H1 (cell line): ENCODE results near the gene TXNL4B. TPM values are rescaled to one million over a fixed set of nuclear protein-coding genes. Genes with fewer than 3 reads are reported as not detected.

ENCODE experiments used
- ASH2L ChIP-seq: fragments of 200-600, 300-600 bp; sonication (generic); IDR thresholded peaks from one replicate; pipeline ENCODE4 v1.7.1; 2017; ENCODE audit warnings: low read length
- BACH1 ChIP-seq: IDR thresholded peaks from 2 replicates; pipeline ENCODE4 v1.6.1; 2012; ENCODE audit warnings: low read length, improper control_type of control experiment
- BCL11A ChIP-seq, 2 experiments: IDR thresholded peaks; one replicate each; pipeline ENCODE4 v1.6.1; 2011; ENCODE audit warnings: low read depth in 2 of 2, low read length in 2 of 2, mild to moderate bottlenecking in 2 of 2
- BRCA1 ChIP-seq: IDR thresholded peaks from 2 replicates; pipeline ENCODE4 v1.6.1; 2012; ENCODE audit warnings: low read depth, low read length, improper control_type of control experiment
- CHD2 ChIP-seq: IDR thresholded peaks from 2 replicates; pipeline ENCODE4 v1.6.1; 2012; ENCODE audit warnings: low read length, improper control_type of control experiment
- E2F6 ChIP-seq: IDR thresholded peaks from 2 replicates; pipeline ENCODE4 v1.6.1; 2012; ENCODE audit warnings: inconsistent platforms
- EGR1 ChIP-seq: IDR thresholded peaks from 2 replicates; pipeline ENCODE4 v1.6.1; 2011; ENCODE audit warnings: low read depth, low read length, borderline replicate concordance
- FOSL1 ChIP-seq: IDR thresholded peaks from 2 replicates; pipeline ENCODE4 v1.6.1; 2011; ENCODE audit warnings: mild to moderate bottlenecking, low read depth, low read length, moderate library complexity; ENCODE audit not compliant: insufficient read depth
- JUND ChIP-seq: IDR thresholded peaks from 2 replicates; pipeline ENCODE4 v1.6.1; 2011; ENCODE audit warnings: mild to moderate bottlenecking, improper control_type of control experiment, low read length
- KDM4A ChIP-seq: IDR thresholded peaks from one replicate; pipeline ENCODE4 v1.7.1; 2012; ENCODE audit warnings: low read depth, mild to moderate bottlenecking, moderate library complexity, low read length, inconsistent platforms; ENCODE audit not compliant: severe bottlenecking
- MAX ChIP-seq: IDR thresholded peaks from 2 replicates; pipeline ENCODE4 v1.6.1; 2012; ENCODE audit warnings: inconsistent platforms
- PHF8 ChIP-seq: fragments of 200-600 bp; sonication (generic); conservative IDR thresholded peaks from 2 replicates; pipeline ENCODE4 v1.7.1; 2012; ENCODE audit warnings: low read depth, mild to moderate bottlenecking, inconsistent platforms, low read length, moderate library complexity
- POLR2A ChIP-seq, 2 experiments: IDR thresholded peaks; 1 replicate in 1 of 2; 2 replicates in 1 of 2; pipeline ENCODE4 v1.6.1; 2011; ENCODE audit warnings: low read depth in 2 of 2, low read length in 2 of 2, mild to moderate bottlenecking in 2 of 2; ENCODE audit errors: control extremely low read depth in 1 of 2
- RBBP5 ChIP-seq: IDR thresholded peaks from 2 replicates; pipeline ENCODE4 v1.7.1; 2012; ENCODE audit warnings: low read depth, mild to moderate bottlenecking, inconsistent platforms, low read length, moderate library complexity, borderline replicate concordance
- RFX5 ChIP-seq: IDR thresholded peaks from 2 replicates; pipeline ENCODE4 v1.6.1; 2011; ENCODE audit warnings: low read depth, low read length, improper control_type of control experiment, borderline replicate concordance
- RNF2 ChIP-seq: fragments of 200-900, 300-1000 bp; sonication (generic); IDR thresholded peaks from 2 replicates; pipeline ENCODE4 v1.7.1; 2016; ENCODE audit warnings: borderline replicate concordance, low read depth, mild to moderate bottlenecking, antibody characterized with exemption, low read length; ENCODE audit not compliant: poor library complexity, severe bottlenecking; ENCODE audit errors: missing control alignments
- RXRA ChIP-seq: IDR thresholded peaks from 2 replicates; pipeline ENCODE4 v1.6.1; 2011; ENCODE audit warnings: low read depth, mild to moderate bottlenecking, low read length, moderate library complexity; ENCODE audit not compliant: insufficient read depth
- SIN3A ChIP-seq, 2 experiments: IDR thresholded peaks in 1 of 2; conservative IDR thresholded peaks in 1 of 2; 2 replicates each; pipeline ENCODE4 v1.6.1; 2011 to 2012; ENCODE audit warnings: low read length in 2 of 2, improper control_type of control experiment in 1 of 2, low read depth in 1 of 2, mild to moderate bottlenecking in 1 of 2
- SIX5 ChIP-seq: IDR thresholded peaks from 2 replicates; pipeline ENCODE4 v1.6.1; 2011; ENCODE audit warnings: mild to moderate bottlenecking, low read depth, low read length
- TAF1 ChIP-seq: IDR thresholded peaks from 2 replicates; pipeline ENCODE4 v1.6.1; 2011; ENCODE audit warnings: mild to moderate bottlenecking, low read depth, low read length
- TAF7 ChIP-seq: optimal IDR thresholded peaks from 2 replicates; pipeline ENCODE3; 2011; ENCODE audit warnings: low read depth, mild to moderate bottlenecking, inconsistent platforms, low read length, moderate library complexity, borderline replicate concordance
- TBP ChIP-seq: IDR thresholded peaks from 2 replicates; pipeline ENCODE4 v1.6.1; 2011; ENCODE audit warnings: low read depth, low read length, improper control_type of control experiment
- TEAD4 ChIP-seq: IDR thresholded peaks from 2 replicates; pipeline ENCODE4 v1.6.1; 2012; ENCODE audit warnings: low read depth, low read length, inconsistent platforms, mixed read lengths
- ZNF274 ChIP-seq: IDR thresholded peaks from 2 replicates; pipeline ENCODE4 v1.7.0; 2012; ENCODE audit warnings: low read length, borderline replicate concordance; ENCODE audit errors: extremely low read depth
- polyA plus RNA-seq, 7 experiments: library from polyadenylated mRNA; depleted of rRNA in 3 of 7; stranded (reverse) in 5 of 7; unstranded in 2 of 7; fragments of >200 nt in 5 of 7; fragments of 200-250 nt in 2 of 7; gene quantifications; 1 replicate in 5 of 7; 2 replicates in 1 of 7; 4 replicates in 1 of 7; pipeline versions ENCODE4 v1.2.1 to v1.2.3, GENCODE V29; 2011 to 2013; ENCODE audit warnings: missing spikeins in 2 of 7, mixed read lengths in 2 of 7
- total RNA-seq: library from RNA; stranded (reverse); fragmentation: NEBNext Ultra II Directional; extraction: Animal tissue kit (Norgen Biotek cat#: 25700); gene quantifications from 2 replicates; pipeline ENCODE4 v1.2.1, GENCODE V29; 2021

Gene TXNL4B
- total and polyA plus RNA-seq, 2 of the 8 experiments (the other 6 are each of a cell fraction or from before 2014, with no cell fraction given), result 6.7 to 10.6 TPM

GRCh38 chr16:72093448-72094265 is at the start of gene TXNL4B, which contains the start of gene DHX38 (continued):
- TF ChIP-seq SIN3A (conservative IDR thresholded peaks at IDR 0.05 in 1 of 2, IDR thresholded peaks at IDR 0.05 in 1 of 2; ENCODE audit: low read depth in 1 of 2, low read length in 2 of 2) (peak; percentile 67; a peak in 2 of 4 replicates), RXRA (no peak), MAX (peak; percentile 21; the same call in 1 of the 2 replicates), BCL11A (IDR thresholded peaks at IDR 0.05; ENCODE audit: low read depth in 2 of 2, low read length in 2 of 2) (no peak), E2F6 (no peak), RBBP5 (peak; percentile 39; the same call in 1 of the 2 replicates), SIX5 (peak; percentile 28; the same call in 1 of the 2 replicates), TEAD4 (no peak), JUND (no peak), ASH2L (peak; percentile 39), FOSL1 (no peak), ZNF274 (no peak), CHD2 (no peak), EGR1 (0 out of 2 replicates have a peak, but pooled peaks have one; percentile 34), RFX5 (no peak), RNF2 (no peak), BACH1 (no peak), TAF7 (peak; percentile 77), PHF8 (peak; percentile 92), BRCA1 (no peak), TBP (peak; percentile 89), POLR2A (IDR thresholded peaks at IDR 0.05; ENCODE audit: control extremely low read depth in 1 of 2, low read depth in 2 of 2, low read length in 2 of 2) (peak; percentile 89 to 92), KDM4A (peak; percentile 54), TAF1 (peak; percentile 93)
